ENCODE results near the gene GPAM. TPM values are rescaled to one million over a fixed set of nuclear protein-coding genes. Genes with fewer than 3 reads are reported as not detected.

GPAM gene
- total RNA-seq, 1 experiment from 2014 or later = 16.0 TPM

- H3K14ac ChIP-seq (ENCODE audit: insufficient read depth, low read length) = no peak overlapping the region
- peaks cover 12% of the 10 kb centered on the region for H3K27me3 Mint-ChIP-seq (ENCODE audit: low read depth)
- H2BK15ac ChIP-seq (ENCODE audit: low read depth, low read length) = no peak overlapping the region
- no peak overlapping the region for H2BK120ac ChIP-seq (ENCODE audit: low read depth, low read length, poor library complexity, severe bottlenecking)
- H3K4me1 Mint-ChIP-seq = peaks cover 3% of the 10 kb centered on the region in 2 experiments
- H3K27ac Mint-ChIP-seq = no peak overlapping the region
- no peak overlapping the region for H3K9ac ChIP-seq (ENCODE audit: extremely low read depth, insufficient read length, low read length)
- no peaks in the 10 kb centered on the region for H3K79me1 ChIP-seq (ENCODE audit: insufficient read depth, low read depth, low read length, poor library complexity, severe bottlenecking)
- H3K79me2 ChIP-seq (ENCODE audit: insufficient read depth, low read length) = no peaks in the 10 kb centered on the region
- peaks cover 11% of the 10 kb centered on the region in 2 experiments for H3K9me3 Mint-ChIP-seq
- no peak for DNase-seq
- H3K23me2 ChIP-seq (ENCODE audit: insufficient read length, low read depth, low read length, poor library complexity, severe bottlenecking) = no peaks in the 10 kb centered on the region
- H3K23ac ChIP-seq (ENCODE audit: insufficient read length, low read depth, low read length) = no peak overlapping the region
- no peak overlapping the region for H2AFZ ChIP-seq (ENCODE audit: low read length)
- no peak overlapping the region for H4K8ac ChIP-seq (replicated peaks; ENCODE audit: insufficient read length, low read depth, low read length)
- no peak overlapping the region for H2BK12ac ChIP-seq (ENCODE audit: insufficient read length, low read depth, low read length)
- no peak for TF ChIP-seq CTCF (conservative IDR thresholded peaks at IDR 0.05)
- H3K56ac ChIP-seq (ENCODE audit: insufficient read length, low read depth, low read length) = no peak overlapping the region
- no peak overlapping the region for H3K18ac ChIP-seq (ENCODE audit: insufficient read length, low read depth, low read length)
- H3K4me3 Mint-ChIP-seq = no peak overlapping the region
- no peak overlapping the region for H2AK5ac ChIP-seq (ENCODE audit: insufficient read length, low read length)
- H3K27me3 ChIP-seq (ENCODE audit: insufficient read depth, low read length) = no peaks in the 10 kb centered on the region
- H3K4me1 ChIP-seq (ENCODE audit: insufficient read depth, low read length) = no peaks in the 10 kb centered on the region
- no peak overlapping the region for H2BK20ac ChIP-seq (ENCODE audit: low read depth, low read length, poor library complexity, severe bottlenecking)
- no peaks in the 10 kb centered on the region for H4K20me1 ChIP-seq (ENCODE audit: control insufficient read depth, insufficient read depth, insufficient read length)
- H3K4ac ChIP-seq (ENCODE audit: low read depth, low read length) = no peak overlapping the region
- no peak overlapping the region for H4K5ac ChIP-seq (ENCODE audit: insufficient read length, low read depth, low read length)
- H3T11ph ChIP-seq (ENCODE audit: low read length) = no peak overlapping the region
- WGBS (ENCODE audit: extremely low coverage, insufficient read length, low lambda C conversion rate) = 100% methylated on average over 3 of the region's 5 CpGs
- no peak overlapping the region for H3K27ac ChIP-seq (ENCODE audit: insufficient read length, low read depth, low read length)
- H3K36me3 Mint-ChIP-seq (ENCODE audit: insufficient read depth in 1 of 3, low read depth in 3 of 3) = no peaks in the 10 kb centered on the region; a peak in 1 of 7 replicates
- H2BK5ac ChIP-seq (ENCODE audit: insufficient read length, low read length) = no peak overlapping the region
- no peak overlapping the region for H4K91ac ChIP-seq (ENCODE audit: insufficient read length, low read depth, low read length)
- no peak overlapping the region for H3K4me2 ChIP-seq (ENCODE audit: insufficient read depth, insufficient read length, low read length)
- no peaks in the 10 kb centered on the region for H3K9me3 ChIP-seq (ENCODE audit: control insufficient read depth, low read depth, low read length)
Observed at GRCh38 chr10:112189465-112189864, 5.9 kb upstream of the GPAM start.

All from H9 (cell line).